HG03571 (cell line): ENCODE results near the gene JSRP1.

ENCODE experiments used
- ATAC-seq: cut with Tn5 transposase; IDR thresholded peaks from one replicate; pipeline ENCODE4 v1.9.1; 2021; ENCODE audit not compliant: unreplicated experiment

JSRP1 gene

GRCh38 chr19:2216361-2217225 lies 39.6 kb downstream of the JSRP1 start:
- ATAC-seq = no peak

- no peak for ATAC-seq
Observed at GRCh38 chr19:2215281-2215751, 40.9 kb downstream of the JSRP1 start.

GRCh38 chr19:2214251-2214650 lies 42.0 kb downstream of the JSRP1 start:
- ATAC-seq = no peak

GRCh38 chr19:2213799-2214198 lies 42.4 kb downstream of the JSRP1 start:
- ATAC-seq = no peak

- no peak for ATAC-seq
Observed at GRCh38 chr19:2212861-2213711, 43.1 kb downstream of the JSRP1 start.

GRCh38 chr19:2210987-2211740 lies 45.1 kb downstream of the JSRP1 start:
- no peak for ATAC-seq

- ATAC-seq = no peak
Observed at GRCh38 chr19:2210206-2210605, 46.0 kb downstream of the JSRP1 start.

GRCh38 chr19:2209408-2209807 lies 46.8 kb downstream of the JSRP1 start:
- no peak for ATAC-seq

GRCh38 chr19:2208975-2209374 lies 47.2 kb downstream of the JSRP1 start:
- no peak for ATAC-seq

GRCh38 chr19:2207991-2208860 lies 48.0 kb downstream of the JSRP1 start:
- no peak for ATAC-seq

- no peak for ATAC-seq
Observed at GRCh38 chr19:2207008-2207407, 49.2 kb downstream of the JSRP1 start.

GRCh38 chr19:2202366-2202765 lies 53.9 kb downstream of the JSRP1 start:
- no peak for ATAC-seq
